ENCODE data around the gene PCARE. TPM values are rescaled to one million over a fixed set of nuclear protein-coding genes. Genes with fewer than 3 reads are reported as not detected.

The PCARE gene
- total and polyA plus RNA-seq, 2 experiments from 2014 or later, result not detected

GRCh38 chr2:29014331-29014730 lies 60.0 kb downstream of the PCARE start:
- Histone ChIP-seq H3K36me3 (ENCODE audit: insufficient read depth) (no peaks in the 10 kb centered on the region), H3K27ac (ENCODE audit: low read depth) (no peak overlapping the region), H3K4me2 (no peak overlapping the region), H2AFZ (no peak overlapping the region), H3K4me3 (no peak overlapping the region), H3K9me2 (ENCODE audit: insufficient read depth) (no peaks in the 10 kb centered on the region), H3K79me2 (replicated peaks; ENCODE audit: insufficient read depth) (no peaks in the 10 kb centered on the region), H3K4me1 (ENCODE audit: insufficient read depth) (0 out of 2 replicates have a peak, but pooled peaks cover 4% of the 10 kb centered on the region), H4K20me1 (replicated peaks; ENCODE audit: insufficient read depth) (no peaks in the 10 kb centered on the region), H3K27me3 (ENCODE audit: insufficient read depth) (no peaks in the 10 kb centered on the region), H3F3A (replicated peaks; ENCODE audit: low read depth) (no peaks in the 10 kb centered on the region)
- peaks cover 19% of the 10 kb centered on the region for H3K4me1 Mint-ChIP-seq
- H3K36me3 Mint-ChIP-seq (ENCODE audit: low read depth), result no peaks in the 10 kb centered on the region
- H3K27me3 Mint-ChIP-seq (ENCODE audit: insufficient read depth, low read depth, poor library complexity), result peaks cover 6% of the 10 kb centered on the region
- 0 out of 3 replicates have a peak, but pooled peaks cover under 1% of the 10 kb centered on the region for H3K9me3 Mint-ChIP-seq
- no peak for ATAC-seq
- no peak overlapping the region for H3K27ac Mint-ChIP-seq
- DNase-seq (ENCODE audit: low spot score), result no peak
- no peak overlapping the region for H3K4me3 Mint-ChIP-seq
- TF ChIP-seq, protein P1, sequence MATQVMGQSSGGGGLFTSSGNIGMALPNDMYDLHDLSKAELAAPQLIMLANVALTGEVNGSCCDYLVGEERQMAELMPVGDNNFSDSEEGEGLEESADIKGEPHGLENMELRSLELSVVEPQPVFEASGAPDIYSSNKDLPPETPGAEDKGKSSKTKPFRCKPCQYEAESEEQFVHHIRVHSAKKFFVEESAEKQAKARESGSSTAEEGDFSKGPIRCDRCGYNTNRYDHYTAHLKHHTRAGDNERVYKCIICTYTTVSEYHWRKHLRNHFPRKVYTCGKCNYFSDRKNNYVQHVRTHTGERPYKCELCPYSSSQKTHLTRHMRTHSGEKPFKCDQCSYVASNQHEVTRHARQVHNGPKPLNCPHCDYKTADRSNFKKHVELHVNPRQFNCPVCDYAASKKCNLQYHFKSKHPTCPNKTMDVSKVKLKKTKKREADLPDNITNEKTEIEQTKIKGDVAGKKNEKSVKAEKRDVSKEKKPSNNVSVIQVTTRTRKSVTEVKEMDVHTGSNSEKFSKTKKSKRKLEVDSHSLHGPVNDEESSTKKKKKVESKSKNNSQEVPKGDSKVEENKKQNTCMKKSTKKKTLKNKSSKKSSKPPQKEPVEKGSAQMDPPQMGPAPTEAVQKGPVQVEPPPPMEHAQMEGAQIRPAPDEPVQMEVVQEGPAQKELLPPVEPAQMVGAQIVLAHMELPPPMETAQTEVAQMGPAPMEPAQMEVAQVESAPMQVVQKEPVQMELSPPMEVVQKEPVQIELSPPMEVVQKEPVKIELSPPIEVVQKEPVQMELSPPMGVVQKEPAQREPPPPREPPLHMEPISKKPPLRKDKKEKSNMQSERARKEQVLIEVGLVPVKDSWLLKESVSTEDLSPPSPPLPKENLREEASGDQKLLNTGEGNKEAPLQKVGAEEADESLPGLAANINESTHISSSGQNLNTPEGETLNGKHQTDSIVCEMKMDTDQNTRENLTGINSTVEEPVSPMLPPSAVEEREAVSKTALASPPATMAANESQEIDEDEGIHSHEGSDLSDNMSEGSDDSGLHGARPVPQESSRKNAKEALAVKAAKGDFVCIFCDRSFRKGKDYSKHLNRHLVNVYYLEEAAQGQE (IDR thresholded peaks at IDR 0.05; ENCODE audit: unreplicated experiment), result no peak
- no peak for TF ChIP-seq CREB1 (CRISPR knock-in tag; IDR thresholded peaks at IDR 0.05; ENCODE audit: low read depth)
- no peak for TF ChIP-seq ZNF114 (CRISPR knock-in tag; IDR thresholded peaks at IDR 0.05)

- peaks cover 6% of the 10 kb centered on the region for H3K27me3 Mint-ChIP-seq (ENCODE audit: insufficient read depth, low read depth, poor library complexity)
- H2AFZ ChIP-seq, result no peak overlapping the region
- H3K4me3 Mint-ChIP-seq, result no peak overlapping the region
- H3K27ac Mint-ChIP-seq, result no peak overlapping the region
- H3K4me2 ChIP-seq, result no peak overlapping the region
- H3K4me1 Mint-ChIP-seq, result peaks cover 19% of the 10 kb centered on the region
- no peaks in the 10 kb centered on the region for H3K36me3 Mint-ChIP-seq (ENCODE audit: low read depth)
- no peaks in the 10 kb centered on the region for H3K9me2 ChIP-seq (ENCODE audit: insufficient read depth)
- H3K36me3 ChIP-seq (ENCODE audit: insufficient read depth), result no peaks in the 10 kb centered on the region
- no peaks in the 10 kb centered on the region for H3F3A ChIP-seq (replicated peaks; ENCODE audit: low read depth)
- H3K4me1 ChIP-seq (ENCODE audit: insufficient read depth), result 0 out of 2 replicates have a peak, but pooled peaks cover 4% of the 10 kb centered on the region
- ATAC-seq, result no peak
- H3K9me3 Mint-ChIP-seq, result no peaks in the 10 kb centered on the region
- H3K4me3 ChIP-seq, result no peak overlapping the region
- no peak overlapping the region for H3K27ac ChIP-seq (ENCODE audit: low read depth)
- no peaks in the 10 kb centered on the region for H4K20me1 ChIP-seq (replicated peaks; ENCODE audit: insufficient read depth)
- H3K27me3 ChIP-seq (ENCODE audit: insufficient read depth), result no peaks in the 10 kb centered on the region
- no peak for DNase-seq (ENCODE audit: low spot score)
- H3K79me2 ChIP-seq (replicated peaks; ENCODE audit: insufficient read depth), result no peaks in the 10 kb centered on the region
- TF ChIP-seq EZH2phosphoT487 (IDR thresholded peaks at IDR 0.05; ENCODE audit: unreplicated experiment) (no peak), NANOG (IDR thresholded peaks at IDR 0.05; ENCODE audit: borderline replicate concordance) (no peak), POLR2AphosphoS5 (IDR thresholded peaks at IDR 0.05; ENCODE audit: low read depth) (no peak), EZH2 (IDR thresholded peaks at IDR 0.05; ENCODE audit: low read depth, unreplicated experiment) (no peak), STAT1 (IDR thresholded peaks at IDR 0.05; ENCODE audit: unreplicated experiment) (no peak), JUNB (IDR thresholded peaks at IDR 0.05; ENCODE audit: unreplicated experiment) (no peak), ETS1 (IDR thresholded peaks at IDR 0.05) (no peak)
- TF ChIP-seq, protein P2, sequence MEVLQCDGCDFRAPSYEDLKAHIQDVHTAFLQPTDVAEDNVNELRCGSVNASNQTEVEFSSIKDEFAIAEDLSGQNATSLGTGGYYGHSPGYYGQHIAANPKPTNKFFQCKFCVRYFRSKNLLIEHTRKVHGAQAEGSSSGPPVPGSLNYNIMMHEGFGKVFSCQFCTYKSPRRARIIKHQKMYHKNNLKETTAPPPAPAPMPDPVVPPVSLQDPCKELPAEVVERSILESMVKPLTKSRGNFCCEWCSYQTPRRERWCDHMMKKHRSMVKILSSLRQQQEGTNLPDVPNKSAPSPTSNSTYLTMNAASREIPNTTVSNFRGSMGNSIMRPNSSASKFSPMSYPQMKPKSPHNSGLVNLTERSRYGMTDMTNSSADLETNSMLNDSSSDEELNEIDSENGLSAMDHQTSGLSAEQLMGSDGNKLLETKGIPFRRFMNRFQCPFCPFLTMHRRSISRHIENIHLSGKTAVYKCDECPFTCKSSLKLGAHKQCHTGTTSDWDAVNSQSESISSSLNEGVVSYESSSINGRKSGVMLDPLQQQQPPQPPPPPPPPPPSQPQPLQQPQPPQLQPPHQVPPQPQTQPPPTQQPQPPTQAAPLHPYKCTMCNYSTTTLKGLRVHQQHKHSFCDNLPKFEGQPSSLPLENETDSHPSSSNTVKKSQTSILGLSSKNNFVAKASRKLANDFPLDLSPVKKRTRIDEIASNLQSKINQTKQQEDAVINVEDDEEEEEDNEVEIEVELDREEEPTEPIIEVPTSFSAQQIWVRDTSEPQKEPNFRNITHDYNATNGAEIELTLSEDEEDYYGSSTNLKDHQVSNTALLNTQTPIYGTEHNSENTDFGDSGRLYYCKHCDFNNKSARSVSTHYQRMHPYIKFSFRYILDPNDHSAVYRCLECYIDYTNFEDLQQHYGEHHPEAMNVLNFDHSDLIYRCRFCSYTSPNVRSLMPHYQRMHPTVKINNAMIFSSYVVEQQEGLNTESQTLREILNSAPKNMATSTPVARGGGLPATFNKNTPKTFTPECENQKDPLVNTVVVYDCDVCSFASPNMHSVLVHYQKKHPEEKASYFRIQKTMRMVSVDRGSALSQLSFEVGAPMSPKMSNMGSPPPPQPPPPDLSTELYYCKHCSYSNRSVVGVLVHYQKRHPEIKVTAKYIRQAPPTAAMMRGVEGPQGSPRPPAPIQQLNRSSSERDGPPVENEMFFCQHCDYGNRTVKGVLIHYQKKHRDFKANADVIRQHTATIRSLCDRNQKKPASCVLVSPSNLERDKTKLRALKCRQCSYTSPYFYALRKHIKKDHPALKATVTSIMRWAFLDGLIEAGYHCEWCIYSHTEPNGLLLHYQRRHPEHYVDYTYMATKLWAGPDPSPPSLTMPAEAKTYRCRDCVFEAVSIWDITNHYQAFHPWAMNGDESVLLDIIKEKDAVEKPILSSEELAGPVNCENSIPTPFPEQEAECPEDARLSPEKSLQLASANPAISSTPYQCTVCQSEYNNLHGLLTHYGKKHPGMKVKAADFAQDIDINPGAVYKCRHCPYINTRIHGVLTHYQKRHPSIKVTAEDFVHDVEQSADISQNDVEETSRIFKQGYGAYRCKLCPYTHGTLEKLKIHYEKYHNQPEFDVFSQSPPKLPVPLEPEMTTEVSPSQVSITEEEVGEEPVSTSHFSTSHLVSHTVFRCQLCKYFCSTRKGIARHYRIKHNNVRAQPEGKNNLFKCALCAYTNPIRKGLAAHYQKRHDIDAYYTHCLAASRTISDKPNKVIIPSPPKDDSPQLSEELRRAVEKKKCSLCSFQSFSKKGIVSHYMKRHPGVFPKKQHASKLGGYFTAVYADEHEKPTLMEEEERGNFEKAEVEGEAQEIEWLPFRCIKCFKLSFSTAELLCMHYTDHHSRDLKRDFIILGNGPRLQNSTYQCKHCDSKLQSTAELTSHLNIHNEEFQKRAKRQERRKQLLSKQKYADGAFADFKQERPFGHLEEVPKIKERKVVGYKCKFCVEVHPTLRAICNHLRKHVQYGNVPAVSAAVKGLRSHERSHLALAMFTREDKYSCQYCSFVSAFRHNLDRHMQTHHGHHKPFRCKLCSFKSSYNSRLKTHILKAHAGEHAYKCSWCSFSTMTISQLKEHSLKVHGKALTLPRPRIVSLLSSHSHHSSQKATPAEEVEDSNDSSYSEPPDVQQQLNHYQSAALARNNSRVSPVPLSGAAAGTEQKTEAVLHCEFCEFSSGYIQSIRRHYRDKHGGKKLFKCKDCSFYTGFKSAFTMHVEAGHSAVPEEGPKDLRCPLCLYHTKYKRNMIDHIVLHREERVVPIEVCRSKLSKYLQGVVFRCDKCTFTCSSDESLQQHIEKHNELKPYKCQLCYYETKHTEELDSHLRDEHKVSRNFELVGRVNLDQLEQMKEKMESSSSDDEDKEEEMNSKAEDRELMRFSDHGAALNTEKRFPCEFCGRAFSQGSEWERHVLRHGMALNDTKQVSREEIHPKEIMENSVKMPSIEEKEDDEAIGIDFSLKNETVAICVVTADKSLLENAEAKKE (CRISPR knock-in tag; IDR thresholded peaks at IDR 0.05), result no peak
Measured at GRCh38 chr2:29013057-29013780, 61.1 kb downstream of the PCARE start.
